GM19099 (cell line): ENCODE measurements around the gene FAM43A.
A peak's percentile ranks its signal among the peaks of the same experiment; 100 is the strongest.

ENCODE experiments used
- POLR2A ChIP-seq: IDR thresholded peaks from 3 replicates; pipeline ENCODE4 v1.6.1; 2011; ENCODE audit warnings: low read depth; ENCODE audit not compliant: insufficient read length; ENCODE audit errors: extremely low read depth

The FAM43A gene

GRCh38 chr3:194667363-194667762 is 18.3 kb upstream of the FAM43A start:
- TF ChIP-seq POLR2A: no peak

GRCh38 chr3:194671511-194671899 is 14.2 kb upstream of the FAM43A start:
- no peak for TF ChIP-seq POLR2A

GRCh38 chr3:194671900-194672808 is 13.5 kb upstream of the FAM43A start, which contains the start of gene LSG1:
Gene LSG1, minus strand, starts transcription at chr3:194672191. Its CDS starts 29 bp downstream, at chr3:194672162.
- peak; percentile 67 for TF ChIP-seq POLR2A

- TF ChIP-seq POLR2A: no peak
Measured at GRCh38 chr3:194672876-194673275, 12.8 kb upstream of the FAM43A start.

- no peak for TF ChIP-seq POLR2A
Measured at GRCh38 chr3:194673761-194674160, 11.9 kb upstream of the FAM43A start.

GRCh38 chr3:194675081-194675640 is 10.5 kb upstream of the FAM43A start:
- TF ChIP-seq POLR2A: no peak

- no peak for TF ChIP-seq POLR2A
Measured at GRCh38 chr3:194675680-194676079, 10.0 kb upstream of the FAM43A start.

- no peak for TF ChIP-seq POLR2A
Measured at GRCh38 chr3:194676471-194676870, 9.2 kb upstream of the FAM43A start.

- no peak for TF ChIP-seq POLR2A
Measured at GRCh38 chr3:194680888-194681615, 4.6 kb upstream of the FAM43A start.

- no peak for TF ChIP-seq POLR2A
Measured at GRCh38 chr3:194682189-194682693, 3.4 kb upstream of the FAM43A start.

- TF ChIP-seq POLR2A: no peak
Measured at GRCh38 chr3:194682694-194683310, 2.9 kb upstream of the FAM43A start.

- no peak for TF ChIP-seq POLR2A
Measured at GRCh38 chr3:194683380-194683779, 2.3 kb upstream of the FAM43A start.

GRCh38 chr3:194685065-194685717 is 492 bp upstream of the FAM43A start:
- no peak for TF ChIP-seq POLR2A

- TF ChIP-seq POLR2A: no peak
Measured at GRCh38 chr3:194686414-194686815, 732 bp downstream of the FAM43A start.
